Subcutaneous adipose tissue (tissue), 4 donors: ENCODE results near the gene GAREM1. TPM values are rescaled to one million over a fixed set of nuclear protein-coding genes. Genes with fewer than 3 reads are reported as not detected.

ENCODE experiments used
- total RNA-seq, 4 donors: library from RNA; depleted of rRNA; stranded (reverse); fragments of >200 nt; gene quantifications; one replicate each; pipeline ENCODE4 v1.1.0, GENCODE V29; 2016
- TF ChIP-seq, protein P1 (sequence below): fragments of 450-650 bp; IDR thresholded peaks from one replicate; pipeline ENCODE4 v1.5.1; 2016; ENCODE audit warnings: low read depth, mild to moderate bottlenecking, control low read depth, antibody characterized with exemption, moderate library complexity

Gene GAREM1
- total RNA-seq, 4 donors from 2014 or later: 12.6 to 40.9 (median 18.3) TPM

- TF ChIP-seq, protein P1, sequence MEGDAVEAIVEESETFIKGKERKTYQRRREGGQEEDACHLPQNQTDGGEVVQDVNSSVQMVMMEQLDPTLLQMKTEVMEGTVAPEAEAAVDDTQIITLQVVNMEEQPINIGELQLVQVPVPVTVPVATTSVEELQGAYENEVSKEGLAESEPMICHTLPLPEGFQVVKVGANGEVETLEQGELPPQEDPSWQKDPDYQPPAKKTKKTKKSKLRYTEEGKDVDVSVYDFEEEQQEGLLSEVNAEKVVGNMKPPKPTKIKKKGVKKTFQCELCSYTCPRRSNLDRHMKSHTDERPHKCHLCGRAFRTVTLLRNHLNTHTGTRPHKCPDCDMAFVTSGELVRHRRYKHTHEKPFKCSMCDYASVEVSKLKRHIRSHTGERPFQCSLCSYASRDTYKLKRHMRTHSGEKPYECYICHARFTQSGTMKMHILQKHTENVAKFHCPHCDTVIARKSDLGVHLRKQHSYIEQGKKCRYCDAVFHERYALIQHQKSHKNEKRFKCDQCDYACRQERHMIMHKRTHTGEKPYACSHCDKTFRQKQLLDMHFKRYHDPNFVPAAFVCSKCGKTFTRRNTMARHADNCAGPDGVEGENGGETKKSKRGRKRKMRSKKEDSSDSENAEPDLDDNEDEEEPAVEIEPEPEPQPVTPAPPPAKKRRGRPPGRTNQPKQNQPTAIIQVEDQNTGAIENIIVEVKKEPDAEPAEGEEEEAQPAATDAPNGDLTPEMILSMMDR: no peak
These were observed 112.6 kb downstream of the GAREM1 start for GRCh38 chr18:32358075-32358474.

- TF ChIP-seq, protein P1: no peak
These were observed 114.8 kb downstream of the GAREM1 start for GRCh38 chr18:32355896-32356295.

DNA sequence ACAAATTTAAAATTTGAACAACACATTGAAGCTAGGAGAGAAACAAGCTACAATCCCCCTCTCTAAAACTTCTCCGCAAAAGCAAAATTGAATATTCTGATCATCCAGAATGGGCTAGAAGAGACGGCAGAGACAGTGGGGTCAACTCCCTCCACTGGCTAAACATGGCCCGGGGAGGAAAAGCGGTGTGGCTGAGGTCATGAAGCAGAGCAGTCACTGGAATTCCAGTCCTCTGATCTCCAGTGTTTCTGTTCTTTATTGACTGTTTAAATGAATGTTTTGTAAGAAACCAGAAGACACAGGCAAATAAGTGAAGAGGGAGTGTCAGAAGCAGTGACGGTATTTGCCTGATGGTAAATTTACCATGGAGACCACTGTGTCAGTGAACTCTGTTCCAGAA is 116.2 kb downstream of the GAREM1 start:
- TF ChIP-seq, protein P1: no peak

DNA sequence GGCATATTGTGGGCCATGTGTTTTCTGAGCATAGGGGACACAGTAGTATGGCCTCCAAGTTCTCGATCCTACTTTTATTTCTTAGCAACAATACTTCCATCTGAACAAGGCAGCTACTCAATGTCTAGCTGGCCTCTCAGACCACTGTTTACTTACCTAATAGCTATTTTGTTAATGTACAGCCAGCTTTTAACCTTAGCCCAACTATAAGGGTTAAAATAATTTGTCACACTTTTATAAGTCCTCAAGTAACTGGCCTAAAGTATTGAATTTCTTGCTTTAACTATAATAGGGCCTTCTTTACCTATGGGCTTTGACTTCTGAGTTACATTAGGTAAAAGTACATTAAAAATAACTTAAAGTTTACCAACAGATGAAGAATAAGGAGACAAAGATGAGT is 117.4 kb downstream of the GAREM1 start:
- TF ChIP-seq, protein P1: no peak

GRCh38 chr18:32351032-32351431 is 119.7 kb downstream of the GAREM1 start:
- TF ChIP-seq, protein P1: no peak

- TF ChIP-seq, protein P1: no peak
These were observed 120.8 kb downstream of the GAREM1 start for GRCh38 chr18:32349728-32350395.

GRCh38 chr18:32346671-32347070 is 124.0 kb downstream of the GAREM1 start:
- TF ChIP-seq, protein P1: no peak
